ENCODE results near the gene SORCS1.
A peak's percentile ranks its signal among the peaks of the same experiment; 100 is the strongest.

The SORCS1 gene
- 0.05 to 0.17 reads per million in 2 donors for total RNA-seq

DNA sequence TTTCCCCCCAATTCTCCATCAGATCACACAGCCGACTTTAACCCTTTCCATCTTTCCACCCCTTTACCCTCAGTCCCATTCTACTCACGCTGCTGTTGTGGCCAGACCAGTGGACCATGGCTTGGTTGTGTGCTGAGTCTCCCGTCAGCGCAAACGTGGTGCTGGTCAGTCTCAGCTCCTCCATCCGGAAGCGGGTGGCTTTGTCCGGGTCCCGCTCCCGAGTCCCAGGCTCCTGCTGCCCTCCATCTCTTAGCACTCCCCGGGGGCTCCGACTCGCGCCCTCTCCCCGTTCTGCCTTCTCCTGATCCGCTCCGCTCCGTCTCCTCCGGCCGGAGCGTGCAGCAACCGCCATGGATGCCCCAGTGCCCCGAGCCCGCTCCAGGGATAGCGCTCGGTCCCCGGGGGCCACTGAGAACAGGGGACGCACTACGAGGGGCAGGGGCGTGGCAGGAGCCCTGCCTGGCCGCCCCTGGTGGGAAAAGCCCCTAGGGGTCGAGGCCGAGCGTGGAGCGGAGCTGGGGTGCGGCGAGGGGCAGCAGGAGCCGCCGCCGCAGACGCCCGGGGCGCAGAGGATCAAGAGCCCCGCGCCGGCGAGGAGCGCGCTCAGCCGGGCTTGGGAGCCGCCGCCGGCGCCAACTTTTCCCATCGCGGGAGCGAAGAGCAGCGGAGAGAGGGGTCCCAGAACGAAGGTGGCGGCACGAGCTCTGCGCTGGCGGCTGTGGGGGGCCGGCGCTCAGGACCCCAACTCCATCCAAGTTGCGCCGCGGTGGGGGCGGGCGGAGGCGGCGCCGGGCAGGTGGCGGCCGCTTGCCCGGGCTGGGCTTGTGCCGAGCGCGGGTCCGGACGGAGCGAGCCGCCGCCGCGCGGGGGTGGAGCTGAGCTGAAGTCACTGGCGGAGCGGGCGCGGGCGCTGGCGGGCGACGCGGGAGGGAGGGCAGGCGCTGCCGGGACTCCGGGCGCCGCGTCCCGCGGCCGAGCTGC is at the start of gene SORCS1:
Gene SORCS1, minus strand, starts transcription at position 826 of the 981 bp plus-strand sequence.
- peak; percentile 9 for DNase-seq

DNA sequence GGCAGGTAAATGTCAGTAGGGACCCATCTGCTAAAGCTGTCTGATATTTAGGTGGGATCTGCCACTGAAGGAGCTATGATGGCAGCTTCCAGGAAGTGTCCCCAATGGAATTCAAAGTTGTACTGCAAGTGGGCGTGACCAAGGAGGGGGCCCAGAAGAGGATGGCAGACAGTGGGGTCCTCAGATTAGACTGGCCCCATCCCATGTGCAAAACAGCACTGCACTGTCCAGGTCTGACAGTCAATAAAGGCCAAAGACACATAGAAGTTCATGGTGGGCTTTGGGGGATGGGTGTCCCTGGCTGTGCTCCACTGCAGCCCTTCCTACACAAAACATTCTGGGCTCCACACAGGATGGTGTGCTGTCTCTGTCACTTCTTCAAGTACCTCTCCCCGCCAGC is 49.8 kb upstream of the SORCS1 start:
- DNase-seq, result no peak

DNA sequence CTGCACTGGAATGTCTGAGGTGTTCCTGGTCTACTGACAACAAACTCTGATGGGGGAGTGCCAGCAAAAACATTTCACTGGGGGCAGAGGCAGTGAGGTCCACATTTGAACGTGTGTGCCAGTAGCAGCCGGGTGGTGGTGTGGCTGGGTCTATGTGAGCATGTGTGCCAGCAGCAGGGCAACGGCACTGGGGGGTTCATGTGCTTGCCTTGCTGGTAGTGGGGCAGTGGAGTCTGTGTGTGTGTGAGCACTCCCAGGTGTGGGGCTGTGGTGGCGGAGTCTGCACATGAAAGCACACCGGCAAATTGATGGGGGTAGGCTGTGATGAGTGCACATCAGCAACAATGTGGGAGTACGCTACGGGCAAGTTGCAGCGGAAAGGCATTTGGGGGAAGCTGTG is 49.4 kb upstream of the SORCS1 start:
- no peak for DNase-seq

DNA sequence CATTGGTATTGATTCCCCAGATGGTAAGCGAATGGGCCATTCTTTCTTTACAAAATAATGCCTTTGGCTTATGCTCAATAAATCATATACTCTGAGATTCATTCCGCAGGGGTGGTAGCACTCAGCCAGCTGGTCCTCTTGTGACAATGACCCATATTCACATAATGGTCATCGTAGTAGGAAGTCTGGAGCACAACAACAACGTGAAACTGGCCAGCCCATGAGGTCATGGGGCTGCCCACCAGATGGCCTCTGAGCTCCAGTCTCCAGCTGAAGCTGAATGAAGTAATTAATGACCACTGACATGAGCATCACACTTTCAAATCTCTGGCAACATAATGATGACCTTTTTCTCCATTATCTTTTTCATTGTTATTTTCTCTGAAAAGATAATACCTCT is 42.3 kb upstream of the SORCS1 start:
- no peak for DNase-seq

DNA sequence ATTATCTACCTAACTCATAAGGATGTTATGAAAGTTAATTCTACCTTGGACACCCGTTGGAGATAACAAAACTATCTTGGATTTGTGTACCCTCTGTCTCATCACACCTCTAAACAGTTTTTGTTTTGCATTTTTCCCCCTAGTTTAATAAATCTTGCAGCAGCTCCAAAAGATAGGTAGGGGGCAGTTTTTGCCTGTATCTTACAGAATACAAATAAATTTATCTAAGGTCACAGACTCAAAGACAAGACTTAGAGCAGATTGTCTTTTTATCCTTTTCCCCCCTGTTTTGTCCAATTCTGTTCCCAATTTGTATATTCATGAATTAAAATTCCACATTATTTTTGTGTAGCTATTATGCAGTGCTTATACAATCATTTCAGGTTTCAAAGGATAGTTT is 5.0 kb upstream of the SORCS1 start:
- DNase-seq, result no peak

DNA sequence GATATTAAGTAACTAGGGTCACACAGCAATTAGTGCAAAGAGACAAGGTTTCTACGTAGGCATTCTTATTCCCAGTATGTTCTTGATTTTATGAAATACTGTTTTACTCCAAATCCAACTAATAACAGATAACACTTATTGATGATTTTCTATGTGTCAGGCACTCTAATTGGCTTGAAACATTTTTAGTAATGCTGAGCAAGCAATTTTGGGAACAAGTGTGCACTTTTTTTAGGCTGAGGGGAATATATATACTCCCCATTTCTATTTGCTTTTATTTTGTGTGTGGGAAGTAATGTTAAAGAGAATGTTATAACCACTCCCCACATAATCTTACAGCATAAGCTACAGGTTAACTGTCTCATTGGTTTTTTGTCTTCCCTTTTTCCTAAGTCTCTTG is 4.2 kb upstream of the SORCS1 start:
- no peak for DNase-seq

DNA sequence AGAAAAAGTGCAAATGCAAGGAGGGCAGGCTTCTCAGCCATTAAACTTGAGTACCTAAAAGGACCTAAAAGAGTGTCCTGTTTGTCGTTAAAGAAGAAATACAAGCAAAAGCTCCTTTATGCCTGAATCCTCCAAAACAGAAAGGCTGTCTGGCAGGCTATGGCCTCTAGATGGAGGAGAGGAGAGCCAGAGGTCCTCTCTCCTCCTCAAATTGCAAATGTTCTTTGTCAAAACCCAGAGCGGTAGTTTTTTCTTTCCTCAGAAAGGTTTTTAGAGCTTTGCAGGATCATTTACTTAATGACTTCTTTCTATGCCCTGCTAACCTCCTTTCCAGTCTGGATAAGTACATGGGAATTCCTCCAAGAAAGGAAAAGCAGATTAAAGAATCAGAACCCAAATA is 1.9 kb upstream of the SORCS1 start:
- no peak for DNase-seq

DNA sequence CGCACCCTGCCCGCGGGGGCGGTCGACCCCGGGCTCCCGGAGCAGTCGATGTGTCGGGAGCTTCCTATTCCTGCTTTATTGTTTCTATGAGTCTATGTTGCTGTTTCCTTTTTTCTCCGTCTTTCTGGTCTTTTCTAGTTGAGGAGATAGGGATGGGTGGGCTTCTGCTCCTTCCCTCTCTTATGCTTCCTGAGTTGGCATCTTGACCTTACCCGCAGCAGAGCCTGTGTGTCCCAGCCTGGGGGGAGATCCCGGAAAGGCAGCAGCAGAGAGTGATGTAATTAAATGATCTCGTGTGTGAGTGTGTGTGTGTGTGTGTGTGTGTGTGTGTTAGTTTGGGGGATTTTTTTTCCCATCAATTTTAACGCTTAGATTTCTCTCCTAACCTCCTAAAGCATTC is 486 bp upstream of the SORCS1 start:
- no peak for DNase-seq

DNA sequence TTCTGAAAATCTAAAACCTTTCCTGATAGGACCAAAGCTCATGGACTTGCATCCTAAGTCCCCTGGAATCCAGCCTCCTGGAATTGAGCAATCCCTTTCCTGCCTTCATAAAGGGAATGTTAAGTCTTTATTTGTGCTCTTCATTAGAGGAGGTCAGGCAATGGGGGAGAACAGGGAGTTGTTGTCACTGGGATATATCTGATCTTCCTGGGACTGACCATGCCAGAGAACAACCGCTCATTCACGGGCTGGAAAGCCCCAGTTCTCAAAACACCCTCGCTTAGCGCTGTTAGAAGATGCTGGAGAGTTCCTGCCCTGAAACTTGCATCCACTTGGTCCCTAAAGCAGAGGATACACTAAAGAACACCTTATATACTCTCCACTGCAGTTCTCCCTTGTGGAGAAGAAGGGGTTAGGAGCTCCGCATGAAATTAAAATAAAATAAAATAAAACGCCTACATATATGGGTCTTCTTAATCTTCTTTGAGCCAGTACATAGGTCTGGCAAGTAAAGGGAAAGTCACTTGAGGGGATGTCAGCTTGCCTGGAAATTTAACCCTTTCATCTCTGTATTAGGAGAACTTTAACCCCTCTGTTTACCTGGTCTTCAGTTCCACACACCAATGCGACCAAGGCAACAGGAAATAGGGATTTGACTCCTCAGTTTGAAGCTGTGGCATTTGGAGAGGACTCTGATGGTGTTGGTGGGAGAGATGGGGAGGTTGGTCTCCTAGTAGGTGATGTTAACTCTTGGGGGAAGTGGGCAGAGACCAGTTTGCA is 1.2 kb downstream of the SORCS1 start:
- no peak for DNase-seq

DNA sequence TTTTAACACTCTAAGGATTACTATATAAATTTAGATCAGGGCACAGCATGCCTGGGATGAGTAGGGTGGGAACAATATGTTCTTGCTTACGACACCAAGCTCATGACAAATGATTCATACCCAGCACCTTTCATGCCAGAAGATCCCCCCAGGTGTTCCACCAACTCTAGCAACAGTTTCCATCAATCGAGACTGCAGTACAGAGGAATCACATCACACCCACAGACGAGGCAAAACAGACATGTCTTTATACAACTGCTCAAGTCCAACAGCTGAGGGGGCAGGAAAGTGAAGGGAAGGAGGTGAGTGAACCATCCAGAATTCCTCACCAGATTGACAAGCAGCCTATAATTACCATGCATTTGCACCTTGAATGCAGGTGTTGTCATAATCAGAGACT is 3.6 kb downstream of the SORCS1 start:
- no peak for DNase-seq

DNA sequence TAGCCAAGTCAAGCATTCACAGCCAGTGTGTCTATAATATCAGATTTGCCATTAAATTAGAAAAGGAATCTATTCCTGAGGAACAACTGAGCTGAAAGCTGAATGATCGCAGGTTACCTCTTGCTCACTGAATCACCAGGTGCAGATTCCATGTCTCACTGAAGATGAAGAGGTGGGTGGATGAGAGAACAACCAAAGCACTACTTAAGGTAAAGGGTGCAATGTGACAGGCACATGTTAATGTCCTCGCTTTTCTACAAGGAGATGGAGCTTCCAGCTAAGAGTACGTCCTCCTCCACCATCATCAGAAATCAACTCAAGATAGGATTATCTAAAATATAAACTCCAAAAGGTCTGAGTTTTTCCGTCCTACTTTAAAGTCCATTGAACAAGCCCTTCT is 4.6 kb downstream of the SORCS1 start:
- no peak for DNase-seq

DNA sequence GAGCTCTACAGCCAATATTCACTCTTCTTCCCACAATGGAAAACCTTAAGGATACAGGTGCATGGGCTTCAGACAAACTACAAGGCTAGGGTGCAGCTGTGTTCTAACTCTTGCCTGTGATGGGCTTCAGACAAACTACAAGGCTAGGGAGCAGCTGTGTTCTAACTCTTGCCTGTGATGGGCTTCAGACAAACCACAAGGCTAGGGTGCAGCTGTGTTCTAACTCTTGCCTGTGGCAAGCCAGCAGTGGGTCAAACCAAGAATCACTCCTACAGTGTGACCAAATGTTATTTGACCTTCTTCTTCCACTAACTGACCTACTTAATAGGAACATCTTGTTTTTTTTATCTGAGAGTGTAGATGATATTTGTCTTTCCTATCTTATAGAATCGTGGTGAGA is 7.4 kb downstream of the SORCS1 start:
- DNase-seq, result no peak

DNA sequence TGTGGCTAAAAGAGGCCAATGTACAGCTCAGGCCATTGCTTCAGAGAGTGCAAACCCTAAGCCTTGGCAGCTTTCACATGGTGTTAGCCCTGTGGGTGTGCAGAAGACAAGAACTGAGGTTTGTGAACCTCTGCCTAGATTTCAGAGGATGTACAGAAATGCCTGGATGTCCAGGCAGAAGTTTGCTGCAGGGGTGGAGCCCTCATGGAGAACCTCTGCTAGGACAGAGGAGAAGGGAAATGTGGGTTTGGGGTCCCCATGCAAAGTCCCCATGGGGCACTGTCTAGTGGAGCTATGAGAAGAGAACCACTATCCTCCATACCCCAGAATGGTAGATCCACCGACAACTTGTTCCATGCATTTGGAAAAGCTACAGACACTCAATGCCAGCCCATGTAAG is 12.4 kb downstream of the SORCS1 start:
- DNase-seq, result no peak

DNA sequence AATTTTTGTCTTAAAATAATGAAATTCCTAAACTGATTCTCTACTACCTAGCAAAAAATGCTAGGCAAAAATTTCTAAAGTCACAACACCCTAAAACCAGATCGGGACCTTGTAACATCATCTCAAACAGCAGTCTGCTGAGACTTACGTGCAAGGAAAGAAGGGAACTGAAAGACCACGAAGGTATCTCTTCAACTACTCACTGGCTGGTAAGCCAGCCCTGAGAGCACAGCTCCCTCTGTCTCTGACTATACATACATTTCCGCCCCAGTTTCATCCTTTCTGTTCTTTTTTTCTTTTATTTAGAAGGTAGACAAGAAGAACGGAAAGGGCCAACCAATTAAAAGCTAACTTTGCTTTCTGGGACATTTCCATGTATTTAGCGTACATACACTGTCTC is 15.6 kb downstream of the SORCS1 start:
- DNase-seq, result no peak

DNA sequence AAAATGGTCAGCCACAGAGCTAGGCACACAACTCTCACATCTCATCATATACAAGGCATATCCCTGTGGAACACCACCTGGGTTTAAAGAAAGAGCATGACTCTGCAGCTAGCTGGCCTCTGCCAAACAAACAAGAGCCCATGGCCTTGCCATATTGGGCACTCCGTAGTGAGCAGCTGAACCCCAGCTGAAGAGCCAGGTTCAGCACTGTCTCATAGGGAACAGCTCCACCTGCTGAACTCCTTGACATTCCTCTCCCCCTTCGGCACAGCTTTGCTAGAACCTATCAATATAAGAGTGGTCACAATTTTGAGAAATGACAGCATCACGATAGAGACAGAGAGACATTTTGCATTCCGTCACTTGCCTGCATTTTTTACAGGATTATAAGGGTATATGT is 20.0 kb downstream of the SORCS1 start:
- DNase-seq, result no peak

DNA sequence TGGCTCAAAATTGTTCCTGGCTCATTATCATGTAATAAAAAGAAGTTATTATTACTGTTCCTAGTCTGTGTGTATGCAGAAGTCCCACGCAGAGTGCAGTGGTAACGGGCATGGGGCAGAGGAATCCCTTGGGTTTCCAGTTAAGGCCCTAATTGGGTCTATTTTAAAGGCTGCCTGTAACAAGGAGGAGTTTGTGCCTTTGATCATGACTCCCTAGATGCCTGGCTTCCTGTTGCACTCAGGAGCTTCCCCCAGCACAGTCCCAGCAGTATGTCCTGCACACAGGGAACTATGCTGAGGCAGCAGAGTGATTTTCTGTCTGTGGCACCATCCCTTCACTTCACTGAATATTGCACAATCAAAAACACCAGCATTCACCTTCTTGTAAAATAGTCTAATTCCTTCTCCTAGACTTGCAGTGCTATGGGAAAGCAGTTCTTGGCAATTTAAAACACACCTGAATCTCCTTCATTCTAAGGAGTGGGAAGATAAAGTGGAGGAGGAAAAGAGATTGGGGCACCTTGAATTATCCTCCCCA is 22.9 kb downstream of the SORCS1 start:
- no peak for DNase-seq

DNA sequence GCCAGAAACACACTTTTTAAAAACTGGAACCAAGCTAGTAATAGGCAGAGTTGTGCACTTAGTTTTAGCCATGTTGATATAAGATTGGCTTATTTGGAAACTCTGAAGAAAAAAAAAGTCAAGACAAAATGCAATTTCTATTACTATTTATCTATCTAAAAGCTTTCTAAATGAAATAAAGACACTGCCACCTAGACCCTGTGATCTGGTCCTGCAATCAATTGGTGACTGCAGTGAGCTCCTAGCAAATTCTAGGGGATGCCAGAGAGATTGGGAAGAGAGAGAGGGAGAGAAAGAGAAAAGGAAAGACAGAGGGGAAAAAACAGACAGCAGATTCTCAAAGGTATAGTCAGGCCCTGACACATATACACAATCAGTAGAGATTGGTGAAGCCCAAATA is 25.3 kb downstream of the SORCS1 start:
- DNase-seq, result no peak

DNA sequence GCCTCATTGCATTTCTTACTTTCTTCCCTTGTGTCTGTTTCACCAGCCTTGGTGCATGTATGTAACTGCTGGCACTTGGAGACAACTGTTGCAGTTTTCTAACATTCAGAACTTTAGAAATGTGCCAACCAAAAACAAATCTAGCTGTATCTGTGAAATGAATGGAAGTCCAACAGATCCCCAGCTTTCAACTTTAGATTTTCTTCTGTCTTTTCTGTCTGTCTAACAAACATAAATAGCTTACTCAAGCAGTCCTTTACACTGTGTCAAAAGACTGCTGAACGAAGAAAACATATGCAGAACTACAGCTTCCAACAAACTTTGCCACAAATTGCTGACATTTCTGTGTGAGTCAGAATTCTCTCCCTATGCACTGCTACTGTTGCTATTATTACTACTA is 30.9 kb downstream of the SORCS1 start:
- DNase-seq, result no peak

DNA sequence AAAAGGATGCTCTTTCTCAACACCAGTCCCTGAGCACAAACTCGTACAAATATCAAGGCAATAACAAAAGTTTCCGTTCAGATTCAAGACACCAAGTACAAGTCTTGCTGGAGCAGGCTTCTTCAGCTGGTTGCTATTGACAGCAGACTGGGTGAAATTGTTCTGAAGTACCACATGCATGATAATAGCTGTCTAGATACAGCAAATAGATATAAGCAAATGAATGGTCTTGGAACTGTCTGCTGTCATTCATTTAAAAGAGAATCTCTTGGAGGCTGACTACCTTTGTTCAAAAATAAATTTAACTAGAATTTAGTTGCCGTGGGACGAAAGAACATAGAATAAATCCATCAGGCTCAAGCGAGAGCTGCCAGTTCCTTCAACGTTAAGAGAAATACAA is 35.5 kb downstream of the SORCS1 start:
- DNase-seq, result no peak

DNA sequence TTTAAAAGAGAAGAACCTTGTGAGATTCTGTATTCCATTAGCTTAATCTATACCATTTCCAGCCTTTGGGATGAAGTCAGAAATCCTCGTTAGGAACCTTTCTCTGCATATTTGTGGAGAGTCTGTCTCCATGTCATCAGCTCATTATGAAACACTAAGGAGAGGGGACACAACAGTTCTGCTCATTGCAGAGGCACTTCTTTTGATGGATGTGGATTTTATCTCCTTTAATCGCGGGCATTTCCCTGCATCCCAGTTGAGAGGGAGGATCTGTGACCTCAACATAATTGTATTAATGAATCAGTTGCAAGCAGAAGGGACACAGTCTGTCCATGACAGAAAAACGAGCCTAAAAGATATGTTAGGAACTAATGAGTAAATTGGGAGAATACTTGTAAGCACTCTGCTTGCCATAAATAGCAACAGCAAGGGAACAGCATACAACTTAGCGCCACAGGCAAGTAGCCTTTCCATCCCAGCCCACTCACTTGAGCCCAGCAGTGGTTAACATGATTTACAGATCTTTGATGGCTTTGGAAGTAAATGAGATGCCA is 37.9 kb downstream of the SORCS1 start:
- no peak for DNase-seq

DNA sequence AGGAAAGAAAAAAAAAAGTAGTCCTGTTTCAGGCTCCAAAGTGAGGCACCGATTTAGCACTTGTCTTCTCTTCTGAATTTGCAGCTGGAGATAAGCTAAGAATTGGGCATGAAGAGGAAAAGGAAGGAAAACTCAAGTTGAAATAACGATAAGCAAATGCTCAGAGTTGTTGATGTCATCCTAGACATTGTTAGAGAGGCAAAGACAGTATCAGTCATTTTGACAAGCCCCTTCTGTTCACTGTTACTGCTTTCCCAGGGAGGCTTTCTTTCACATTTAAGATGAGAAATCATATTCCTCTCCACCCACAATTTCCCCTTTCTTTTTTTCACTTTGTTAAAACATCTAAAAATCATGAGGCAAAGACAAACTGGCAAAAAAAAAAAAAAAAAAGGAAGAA is 41.8 kb downstream of the SORCS1 start:
- no peak for DNase-seq

DNA sequence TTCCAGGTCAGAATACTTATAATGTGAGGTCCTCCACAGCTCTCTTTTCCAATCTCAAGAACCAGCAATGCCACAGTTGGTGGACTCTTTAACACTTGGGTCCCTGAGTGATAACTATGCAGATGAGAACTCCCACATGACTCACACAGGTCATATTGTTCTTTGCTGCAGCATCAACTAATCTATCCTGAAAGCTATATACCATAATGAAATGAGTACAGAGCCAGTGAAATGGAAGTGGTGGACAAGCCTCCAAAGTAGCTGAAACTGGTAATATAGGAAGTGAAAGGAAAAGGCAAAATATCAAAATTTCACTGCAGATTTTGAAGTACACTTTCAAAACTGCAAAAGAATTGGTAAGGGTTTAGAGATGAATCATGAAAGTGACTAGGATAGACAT is 45.6 kb downstream of the SORCS1 start:
- no peak for DNase-seq

DNA sequence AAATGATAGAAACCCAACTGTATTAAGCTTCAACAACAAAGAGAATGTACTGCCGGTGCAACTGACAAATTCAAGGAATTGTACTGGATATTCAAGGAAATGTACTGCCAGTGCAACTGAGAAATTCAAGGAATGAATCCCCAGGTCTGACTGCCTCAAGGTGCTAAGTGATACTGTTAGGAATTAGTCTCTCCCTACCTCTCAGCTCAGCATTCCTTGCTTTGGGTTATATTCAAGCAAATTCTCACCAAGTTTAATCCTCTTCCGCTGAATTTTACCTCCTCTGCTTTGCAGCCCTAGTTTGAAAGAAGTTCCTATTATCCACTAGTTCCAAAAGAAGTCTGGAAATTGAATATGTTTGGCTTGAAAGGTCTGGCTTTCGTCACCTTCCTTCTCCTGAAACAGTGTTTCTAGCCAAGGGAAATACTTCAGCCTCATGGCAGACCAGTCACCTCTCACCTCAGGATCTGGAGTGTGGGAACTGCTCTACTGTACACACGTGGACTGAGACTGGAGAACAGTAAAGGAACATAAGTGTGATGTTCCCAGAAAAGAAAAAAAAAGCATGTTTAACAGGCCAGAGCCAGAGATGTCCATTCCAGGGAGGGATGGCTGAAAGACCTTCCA is 60.4 kb downstream of the SORCS1 start:
- no peak for DNase-seq
